H1 (cell line): Measurements from ENCODE around the gene PEX14. TPM values are rescaled to one million over a fixed set of nuclear protein-coding genes. Genes with fewer than 3 reads are reported as not detected.

Experiments used
- CTCF ChIA-PET: fragments of 300-600 bp; sonication (Branson Sonifier 250); formaldehyde crosslinking; loops from one replicate; lab custom pipeline; 2021; ENCODE audit not compliant: partially characterized antibody; lab: Charles Lee
- POLR2A ChIA-PET: fragments of 300-600 bp; sonication (Branson Sonifier 250); formaldehyde crosslinking; loops from one replicate; lab custom pipeline; 2021; ENCODE audit warnings: inconsistent platforms; ENCODE audit not compliant: partially characterized antibody; lab: Charles Lee
- DNase-seq, 2 experiments: peaks; one replicate each; pipeline versions ENCODE4 v3.0.0 to v3.0.0-alpha.2; 2010 to 2022; ENCODE audit warnings: low spot score in 2 of 2, low read depth in 1 of 2, mixed read lengths in 1 of 2
- FAIRE-seq: peaks from 2 replicates; lab custom pipeline; 2011; peaks lifted over from hg19 to GRCh38; lab: Jason Lieb, UNC
- H2AFZ ChIP-seq: 2 replicates; pipeline ENCODE4 v1.8.1; 2012; ENCODE audit warnings: low read length, inconsistent platforms
- H2AK5ac ChIP-seq: 2 replicates; pipeline ENCODE4 v1.6.1; 2013; ENCODE audit warnings: low read depth, low read length
- H2BK120ac ChIP-seq: replicated peaks from 2 replicates; pipeline ENCODE3; 2013; ENCODE audit warnings: low read depth, low read length, inconsistent platforms
- H2BK12ac ChIP-seq: 2 replicates; pipeline ENCODE4 v1.6.1; 2013; ENCODE audit warnings: low read depth, low read length
- H2BK15ac ChIP-seq: 2 replicates; pipeline ENCODE4 v1.6.1; 2013; ENCODE audit warnings: low read length
- H2BK20ac ChIP-seq: 2 replicates; pipeline ENCODE4 v1.6.1; 2013; ENCODE audit warnings: low read length
- H2BK5ac ChIP-seq: 2 replicates; pipeline ENCODE4 v1.6.1; 2013; ENCODE audit warnings: low read depth, low read length
- H3K14ac ChIP-seq: 2 replicates; pipeline ENCODE4 v1.6.1; 2013; ENCODE audit warnings: inconsistent platforms; ENCODE audit not compliant: insufficient read length
- H3K18ac ChIP-seq: 2 replicates; pipeline ENCODE4 v1.6.1; 2013; ENCODE audit warnings: low read length; ENCODE audit errors: extremely low read depth
- H3K23ac ChIP-seq: 2 replicates; pipeline ENCODE4 v1.6.1; 2013; ENCODE audit warnings: inconsistent platforms; ENCODE audit not compliant: insufficient read length
- H3K23me2 ChIP-seq: 2 replicates; pipeline ENCODE4 v1.6.1; 2013; ENCODE audit warnings: low read depth, low read length
- H3K27ac ChIP-seq: 2 replicates; pipeline ENCODE4 v1.6.1; 2011; ENCODE audit warnings: low read depth, low read length, inconsistent platforms
- H3K27me3 ChIP-seq, 4 experiments: replicated peaks in 1 of 4; 1 replicate in 1 of 4; 2 replicates in 3 of 4; pipeline versions ENCODE4 v1.6.1 to v1.8.1; 2011 to 2013; ENCODE audit warnings: low read length in 3 of 4, mild to moderate bottlenecking in 3 of 4, inconsistent platforms in 2 of 4, mixed read lengths in 2 of 4, moderate library complexity in 1 of 4; ENCODE audit not compliant: control insufficient read depth in 3 of 4, insufficient read depth in 3 of 4; ENCODE audit errors: extremely low read depth in 1 of 4
- H3K36me3 ChIP-seq, 4 experiments: 2 replicates each; pipeline versions ENCODE4 v1.6.1 to v1.8.1; 2011 to 2013; ENCODE audit warnings: mild to moderate bottlenecking in 4 of 4, low read length in 3 of 4, moderate library complexity in 2 of 4, control low read depth in 1 of 4, inconsistent platforms in 1 of 4; ENCODE audit not compliant: insufficient read depth in 4 of 4, control insufficient read depth in 2 of 4
- H3K4ac ChIP-seq: replicated peaks from 2 replicates; pipeline ENCODE3; 2013; ENCODE audit warnings: low read length, low read depth, mixed read lengths, inconsistent platforms; ENCODE audit not compliant: insufficient read length
- H3K4me1 ChIP-seq, 4 experiments: replicated peaks in 1 of 4; 1 replicate in 1 of 4; 2 replicates in 3 of 4; pipeline versions ENCODE4 v1.6.1 to v1.8.1; 2011 to 2013; ENCODE audit warnings: low read length in 3 of 4, inconsistent platforms in 2 of 4, mixed read lengths in 1 of 4; ENCODE audit not compliant: insufficient read depth in 4 of 4, control insufficient read depth in 3 of 4
- H3K4me2 ChIP-seq, 2 experiments: 2 replicates each; pipeline versions ENCODE4 v1.6.1 to v1.8.1; 2011 to 2013; ENCODE audit warnings: low read depth in 2 of 2, low read length in 2 of 2, control low read depth in 1 of 2, inconsistent platforms in 1 of 2, mild to moderate bottlenecking in 1 of 2; ENCODE audit not compliant: insufficient read depth in 1 of 2
- H3K4me3 ChIP-seq, 4 experiments: fragments of 200-600, 300-600 bp in 1 of 4; sonication (generic), shearing (Covaris generic), sonication (Bioruptor Twin) in 1 of 4; 2 replicates each; pipeline versions ENCODE4 v1.5.1 to v1.8.1; 2011 to 2016; ENCODE audit warnings: low read length in 4 of 4, low read depth in 3 of 4, control low read depth in 2 of 4, inconsistent platforms in 2 of 4, mild to moderate bottlenecking in 2 of 4, mixed read lengths in 1 of 4, moderate library complexity in 1 of 4; ENCODE audit not compliant: insufficient read depth in 2 of 4; ENCODE audit errors: extremely low read depth in 1 of 4
- H3K56ac ChIP-seq: replicated peaks from 2 replicates; pipeline ENCODE3; 2013; ENCODE audit warnings: low read depth, mild to moderate bottlenecking, mixed read lengths, low read length, inconsistent platforms; ENCODE audit not compliant: insufficient read length
- H3K79me1 ChIP-seq: 2 replicates; pipeline ENCODE4 v1.6.1; 2013; ENCODE audit warnings: low read depth, low read length, control low read depth
- H3K79me2 ChIP-seq, 2 experiments: 2 replicates each; pipeline versions ENCODE4 v1.6.1 to v1.8.1; 2012 to 2013; ENCODE audit warnings: low read length in 2 of 2, mild to moderate bottlenecking in 2 of 2, inconsistent platforms in 1 of 2; ENCODE audit not compliant: insufficient read depth in 2 of 2, control insufficient read depth in 1 of 2
- H3K9ac ChIP-seq, 4 experiments: replicated peaks in 1 of 4; 1 replicate in 1 of 4; 2 replicates in 3 of 4; pipeline versions ENCODE4 v1.6.1 to v1.8.1; 2011 to 2013; ENCODE audit warnings: low read depth in 3 of 4, low read length in 3 of 4, control low read depth in 2 of 4, mild to moderate bottlenecking in 2 of 4, moderate library complexity in 2 of 4, inconsistent platforms in 1 of 4; ENCODE audit errors: extremely low read depth in 1 of 4
- H3K9me3 ChIP-seq, 2 experiments: 2 replicates each; pipeline versions ENCODE4 v1.6.1 to v1.8.1; 2012 to 2013; ENCODE audit warnings: mild to moderate bottlenecking in 2 of 2, moderate library complexity in 2 of 2, control low read depth in 1 of 2, inconsistent platforms in 1 of 2, low read depth in 1 of 2, low read length in 1 of 2, mixed read lengths in 1 of 2; ENCODE audit not compliant: insufficient read depth in 2 of 2
- H4K20me1 ChIP-seq, 2 experiments: replicated peaks in 1 of 2; 2 replicates each; pipeline versions ENCODE3 to v1.8.1; 2011 to 2013; ENCODE audit warnings: inconsistent platforms in 2 of 2, low read length in 2 of 2, mild to moderate bottlenecking in 1 of 2; ENCODE audit not compliant: insufficient read depth in 2 of 2, control insufficient read depth in 1 of 2
- H4K5ac ChIP-seq: 2 replicates; pipeline ENCODE4 v1.6.1; 2013; ENCODE audit warnings: low read length, low read depth, mixed read lengths, inconsistent platforms; ENCODE audit not compliant: insufficient read length
- H4K8ac ChIP-seq: 2 replicates; pipeline ENCODE4 v1.8.0; 2013; ENCODE audit warnings: mild to moderate bottlenecking, moderate library complexity, low read length, inconsistent platforms; ENCODE audit not compliant: insufficient read depth; ENCODE audit errors: extremely low read depth
- H4K91ac ChIP-seq: replicated peaks from 2 replicates; pipeline ENCODE3; 2013; ENCODE audit warnings: low read length, mixed read lengths, inconsistent platforms; ENCODE audit not compliant: insufficient read length
- RNF2 ChIP-seq: fragments of 200-900, 300-1000 bp; sonication (generic); IDR thresholded peaks from 2 replicates; pipeline ENCODE4 v1.7.1; 2016; ENCODE audit warnings: borderline replicate concordance, low read depth, mild to moderate bottlenecking, antibody characterized with exemption, low read length; ENCODE audit not compliant: poor library complexity, severe bottlenecking; ENCODE audit errors: missing control alignments
- SP1 ChIP-seq: IDR thresholded peaks from 2 replicates; pipeline ENCODE4 v1.6.1; 2011; ENCODE audit warnings: low read depth, low read length
- TAF7 ChIP-seq: optimal IDR thresholded peaks from 2 replicates; pipeline ENCODE3; 2011; ENCODE audit warnings: low read depth, mild to moderate bottlenecking, inconsistent platforms, low read length, moderate library complexity, borderline replicate concordance
- TBP ChIP-seq: IDR thresholded peaks from 2 replicates; pipeline ENCODE4 v1.6.1; 2011; ENCODE audit warnings: low read depth, low read length, improper control_type of control experiment
- ZNF274 ChIP-seq: IDR thresholded peaks from 2 replicates; pipeline ENCODE4 v1.7.0; 2012; ENCODE audit warnings: low read length, borderline replicate concordance; ENCODE audit errors: extremely low read depth
- WGBS, 2 experiments: shearing (Covaris generic) in 1 of 2; methylation state at CpG; one replicate each; pipeline versions ENCODE4 v1.1.6 to v1.1.7; 2013 to 2015; ENCODE audit warnings: low lambda C conversion rate in 2 of 2, mixed read lengths in 2 of 2, inconsistent platforms in 1 of 2, low coverage in 1 of 2, missing lambda C conversion rate in 1 of 2; ENCODE audit not compliant: insufficient replicate concordance in 2 of 2, insufficient coverage in 1 of 2, insufficient read length in 1 of 2; ENCODE audit errors: extremely low coverage in 1 of 2, missing lambda C conversion rate in 1 of 2; 5-methylcytosine and 5-hydroxymethylcytosine counted together
- polyA plus RNA-seq, 7 experiments: library from polyadenylated mRNA; depleted of rRNA in 3 of 7; stranded (reverse) in 5 of 7; unstranded in 2 of 7; fragments of >200 nt in 5 of 7; fragments of 200-250 nt in 2 of 7; gene quantifications; 1 replicate in 5 of 7; 2 replicates in 1 of 7; 4 replicates in 1 of 7; pipeline versions ENCODE4 v1.2.1 to v1.2.3, GENCODE V29; 2011 to 2013; ENCODE audit warnings: missing spikeins in 2 of 7, mixed read lengths in 2 of 7
- total RNA-seq: library from RNA; stranded (reverse); fragmentation: NEBNext Ultra II Directional; extraction: Animal tissue kit (Norgen Biotek cat#: 25700); gene quantifications from 2 replicates; pipeline ENCODE4 v1.2.1, GENCODE V29; 2021
- TF ChIP-seq, protein P1 (sequence below): IDR thresholded peaks from 2 replicates; pipeline ENCODE4 v1.6.1; 2011; ENCODE audit warnings: low read depth, mild to moderate bottlenecking, low read length; ENCODE audit not compliant: insufficient read depth

The PEX14 gene
- total and polyA plus RNA-seq, 2 of the 8 experiments (the other 6 are each of a cell fraction or from before 2014, with no cell fraction given): 13.0 to 19.8 TPM

DNA sequence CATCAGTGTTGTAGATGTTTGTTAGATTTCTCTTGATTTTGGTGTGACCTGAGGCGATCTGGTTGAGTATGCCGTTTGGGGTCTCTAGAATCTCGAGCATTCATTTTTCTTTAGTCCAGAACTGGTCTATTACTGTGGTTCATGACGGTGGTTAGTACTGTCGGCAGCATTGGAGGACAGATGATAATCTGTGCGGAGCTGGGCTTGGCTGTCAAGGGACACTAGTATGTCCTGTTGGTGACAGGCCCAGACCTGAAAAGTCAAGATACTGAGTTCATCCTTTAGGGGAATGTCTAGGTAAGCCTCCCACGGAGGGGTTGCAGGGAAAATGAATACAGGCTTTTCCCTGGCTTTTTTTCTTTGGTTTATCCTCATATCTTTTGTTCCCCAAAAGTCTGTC is 59.8 kb downstream of the PEX14 start:
- Histone ChIP-seq H3K4me1 (peaks cover 5 to 23% (median 12%) of the 10 kb centered on the region in 4 experiments), H4K5ac (no peak overlapping the region), H3K56ac (no peak overlapping the region), H2BK12ac (no peak overlapping the region), H3K36me3 (peaks cover 0 to 4% (median 1%) of the 10 kb centered on the region in 4 experiments; a peak in 1 of 8 replicates), H2BK5ac (no peak overlapping the region), H4K91ac (no peak overlapping the region), H3K14ac (no peak overlapping the region), H3K79me1 (no peaks in the 10 kb centered on the region; the same call in 1 of the 2 replicates), H3K27ac (no peak overlapping the region), H3K4me3 (no peak overlapping the region), H4K8ac (no peak overlapping the region), H3K9ac (no peak overlapping the region), H2AFZ (no peak overlapping the region), H3K9me3 (no peaks in the 10 kb centered on the region), H3K4ac (no peak overlapping the region), H2BK20ac (no peak overlapping the region), H2AK5ac (no peak overlapping the region), H2BK15ac (no peak overlapping the region), H3K23me2 (peaks cover 3% of the 10 kb centered on the region; the same call in 1 of the 2 replicates)
- POLR2A ChIA-PET: no interaction called here
- CTCF ChIA-PET: interaction anchor here (0.7 to 1.3 kb wide), 4 partner anchors 9 to 27 kb away, joined by 3 read pairs; no protein-coding TSS in a partner anchor
- 86% methylated on average over 7 of the region's 7 CpGs; no CpG with 5 or more reads in 1 of the 2 experiments for WGBS, 2 experiments
- FAIRE-seq: no peak
- TF ChIP-seq RNF2 (no peak), TBP (no peak), TAF7 (no peak), ZNF274 (no peak), SP1 (no peak)
- TF ChIP-seq, protein P1, sequence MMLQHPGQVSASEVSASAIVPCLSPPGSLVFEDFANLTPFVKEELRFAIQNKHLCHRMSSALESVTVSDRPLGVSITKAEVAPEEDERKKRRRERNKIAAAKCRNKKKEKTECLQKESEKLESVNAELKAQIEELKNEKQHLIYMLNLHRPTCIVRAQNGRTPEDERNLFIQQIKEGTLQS: no peak
- TF ChIP-seq, all 59 proteins: peak for 0
- 0 out of 7 replicates have a peak, but pooled peaks cover 0 to 1% (median 0%) of the 10 kb centered on the region in 4 experiments for H3K27me3 ChIP-seq
- H3K18ac ChIP-seq: no peak overlapping the region
- no peak overlapping the region for H2BK120ac ChIP-seq
- peaks cover 0 to 3% of the 10 kb centered on the region in 2 experiments for H4K20me1 ChIP-seq
- no peak for DNase-seq
- no peak overlapping the region for H3K23ac ChIP-seq
- H3K4me2 ChIP-seq: no peak overlapping the region
- peaks cover 0 to 25% of the 10 kb centered on the region in 2 experiments; a peak in 3 of 4 replicates for H3K79me2 ChIP-seq
